Endothelial cell of umbilical vein (primary cell): ENCODE results near the gene ANKRD12.

Source experiments
- EZH2 ChIP-seq: IDR thresholded peaks from 2 replicates; pipeline ENCODE4 v1.6.1; 2012; ENCODE audit warnings: borderline replicate concordance, low read depth, mild to moderate bottlenecking, moderate library complexity, low read length, inconsistent platforms; ENCODE audit not compliant: severe bottlenecking
- FOS ChIP-seq: IDR thresholded peaks from 2 replicates; pipeline ENCODE4 v1.6.1; 2011; ENCODE audit warnings: mild to moderate bottlenecking, low read length, moderate library complexity, borderline replicate concordance; ENCODE audit not compliant: insufficient read depth
- POLR2A ChIP-seq: IDR thresholded peaks from 2 replicates; pipeline ENCODE4 v1.6.1; 2012; ENCODE audit warnings: low read depth, mild to moderate bottlenecking, control low read depth, low read length
- TF ChIP-seq, protein P1 (sequence below), 2 donors: IDR thresholded peaks; 1 replicate in 1 of 2; 2 replicates in 1 of 2; pipeline ENCODE4 v1.5.1; 2011; ENCODE audit warnings: low read length in 2 of 2, mild to moderate bottlenecking in 2 of 2, moderate library complexity in 2 of 2, control low read depth in 1 of 2, inconsistent platforms in 1 of 2, low read depth in 1 of 2; ENCODE audit not compliant: insufficient read depth in 1 of 2; ENCODE audit errors: extremely low read depth in 1 of 2

DNA sequence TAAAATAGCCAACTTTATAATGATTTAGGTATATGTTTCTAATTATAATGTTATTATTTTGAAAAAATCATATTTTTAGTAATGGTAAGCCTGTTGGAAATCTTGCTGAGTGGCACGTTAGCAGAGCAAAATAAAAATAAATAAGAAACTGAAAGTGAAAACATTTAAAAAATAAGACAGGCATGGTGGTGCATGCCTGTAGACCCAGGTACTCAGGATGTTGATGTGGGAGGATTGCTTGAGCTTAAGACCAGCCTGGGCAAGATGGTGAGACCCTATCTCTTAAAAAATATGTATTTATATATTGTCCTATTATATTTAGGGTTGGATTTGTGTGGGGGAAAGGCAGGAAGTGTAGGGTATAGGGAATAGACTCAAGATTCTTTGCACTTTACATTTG, 15.8 kb upstream of the ANKRD12 start:
- TF ChIP-seq, protein P1, sequence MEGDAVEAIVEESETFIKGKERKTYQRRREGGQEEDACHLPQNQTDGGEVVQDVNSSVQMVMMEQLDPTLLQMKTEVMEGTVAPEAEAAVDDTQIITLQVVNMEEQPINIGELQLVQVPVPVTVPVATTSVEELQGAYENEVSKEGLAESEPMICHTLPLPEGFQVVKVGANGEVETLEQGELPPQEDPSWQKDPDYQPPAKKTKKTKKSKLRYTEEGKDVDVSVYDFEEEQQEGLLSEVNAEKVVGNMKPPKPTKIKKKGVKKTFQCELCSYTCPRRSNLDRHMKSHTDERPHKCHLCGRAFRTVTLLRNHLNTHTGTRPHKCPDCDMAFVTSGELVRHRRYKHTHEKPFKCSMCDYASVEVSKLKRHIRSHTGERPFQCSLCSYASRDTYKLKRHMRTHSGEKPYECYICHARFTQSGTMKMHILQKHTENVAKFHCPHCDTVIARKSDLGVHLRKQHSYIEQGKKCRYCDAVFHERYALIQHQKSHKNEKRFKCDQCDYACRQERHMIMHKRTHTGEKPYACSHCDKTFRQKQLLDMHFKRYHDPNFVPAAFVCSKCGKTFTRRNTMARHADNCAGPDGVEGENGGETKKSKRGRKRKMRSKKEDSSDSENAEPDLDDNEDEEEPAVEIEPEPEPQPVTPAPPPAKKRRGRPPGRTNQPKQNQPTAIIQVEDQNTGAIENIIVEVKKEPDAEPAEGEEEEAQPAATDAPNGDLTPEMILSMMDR (IDR thresholded peaks at IDR 0.05; ENCODE audit: extremely low read depth in 1 of 2, insufficient read depth in 1 of 2, low read depth in 1 of 2, low read length in 2 of 2): no peak
- TF ChIP-seq POLR2A (no peak), EZH2 (no peak), FOS (no peak)
